GM12878 (cell line): Measurements from ENCODE around the gene OPN1SW. TPM values are rescaled to one million over a fixed set of nuclear protein-coding genes. Genes with fewer than 3 reads are reported as not detected.

Experiments
- ATAC-seq: fragments of 200-7000 bp; cut with Tn5 transposase; 3 replicates; pipeline ENCODE4 v1.9.1; 2020; ENCODE audit warnings: mild to moderate bottlenecking, moderate library complexity
- BruUV-seq: library from RNA; stranded (reverse); fragments of 400-500 nt; replicated peaks from 2 replicates; lab custom pipeline; 2021; lab: Mats Ljungman, UMichigan
- CTCF ChIA-PET: fragments of 300-600 bp; sonication (Branson Sonifier 250); formaldehyde crosslinking; extraction: SDS; loops from one replicate; lab custom pipeline; 2021; ENCODE audit warnings: inconsistent platforms; lab: Yijun Ruan, JAX
- POLR2A ChIA-PET: fragments of 350-600 bp; formaldehyde crosslinking; extraction: SDS; loops from one replicate; lab custom pipeline; 2021; ENCODE audit warnings: inconsistent platforms; lab: Charles Lee
- RAD21 ChIA-PET: fragments of 300-600 bp; sonication (Branson Sonifier 250); formaldehyde crosslinking; loops from one replicate; lab custom pipeline; 2023; ENCODE audit warnings: antibody characterized with exemption; ENCODE audit not compliant: unreplicated experiment; lab: Charles Lee
- SMC1A ChIA-PET: fragments of 300-600 bp; sonication (Branson Sonifier 250); formaldehyde crosslinking; loops from one replicate; lab custom pipeline; 2023; ENCODE audit not compliant: unreplicated experiment, uncharacterized antibody; lab: Charles Lee
- DNase-seq: peaks from one replicate; pipeline ENCODE4 v3.0.0-alpha.2; 2011; ENCODE audit warnings: low read depth, low spot score
- FAIRE-seq: peaks from 3 replicates; lab custom pipeline; 2011; peaks lifted over from hg19 to GRCh38; lab: Jason Lieb, UNC
- H2AFZ ChIP-seq: 2 replicates; pipeline ENCODE4 v1.6.0; 2011; ENCODE audit warnings: low read depth, low read length, control low read depth; ENCODE audit not compliant: control insufficient read depth
- H3K27ac ChIP-seq: 2 replicates; pipeline ENCODE4 v1.5.1; 2011; ENCODE audit warnings: control low read depth; ENCODE audit not compliant: control insufficient read depth, insufficient read depth
- H3K27me3 ChIP-seq, 2 experiments: replicated peaks in 1 of 2; 2 replicates each; pipeline versions ENCODE4 v1.6.0 to v1.6.1; 2011; ENCODE audit warnings: low read length in 1 of 2; ENCODE audit not compliant: control insufficient read depth in 2 of 2, insufficient read depth in 2 of 2
- H3K36me3 ChIP-seq, 2 experiments: 2 replicates each; pipeline ENCODE4 v1.5.1; 2011; ENCODE audit warnings: low read length in 1 of 2; ENCODE audit not compliant: control insufficient read depth in 2 of 2, insufficient read depth in 2 of 2
- H3K4me1 ChIP-seq: 2 replicates; pipeline ENCODE4 v1.6.1; 2011; ENCODE audit warnings: mild to moderate bottlenecking, low read length, moderate library complexity, mixed read lengths; ENCODE audit not compliant: control insufficient read depth, insufficient read depth
- H3K4me2 ChIP-seq: 2 replicates; pipeline ENCODE4 v1.6.0; 2011; ENCODE audit warnings: control low read depth; ENCODE audit not compliant: control insufficient read depth, insufficient read depth
- H3K4me3 ChIP-seq: fragments of 200-600 bp; sonication (generic); 2 replicates; pipeline ENCODE4 v1.5.1; 2016
- H3K79me2 ChIP-seq: 2 replicates; pipeline ENCODE4 v1.6.0; 2011; ENCODE audit warnings: low read length; ENCODE audit not compliant: control insufficient read depth, insufficient read depth
- H3K9ac ChIP-seq: 2 replicates; pipeline ENCODE4 v1.8.0; 2011; ENCODE audit warnings: low read length, control low read depth, mixed read lengths; ENCODE audit not compliant: control insufficient read depth, insufficient read depth
- H3K9me3 ChIP-seq: replicated peaks from 3 replicates; pipeline ENCODE4 v1.5.1; 2011; ENCODE audit warnings: mild to moderate bottlenecking, low read length; ENCODE audit not compliant: control insufficient read depth, insufficient read depth
- H4K20me1 ChIP-seq: 2 replicates; pipeline ENCODE4 v1.6.0; 2011; ENCODE audit not compliant: control insufficient read depth, insufficient read depth
- ATF3 ChIP-seq: IDR thresholded peaks from 2 replicates; pipeline ENCODE4 v1.6.1; 2011; ENCODE audit warnings: low read depth, mild to moderate bottlenecking, low read length, moderate library complexity, borderline replicate concordance; ENCODE audit errors: extremely low read depth
- HCFC1 ChIP-seq: fragments of 150-350 bp; IDR thresholded peaks from 2 replicates; pipeline ENCODE4 v1.6.1; 2014; ENCODE audit warnings: low read length
- MAX ChIP-seq: IDR thresholded peaks from 2 replicates; pipeline ENCODE4 v1.6.1; 2012; ENCODE audit warnings: low read depth, low read length, improper control_type of control experiment
- RBBP5 ChIP-seq: fragments of 200-600 bp; sonication (generic); conservative IDR thresholded peaks from 2 replicates; pipeline ENCODE4 v1.6.1; 2016
- ZNF592 ChIP-seq: fragments of 450-650 bp; IDR thresholded peaks from 2 replicates; pipeline ENCODE4 v1.6.1; 2017; ENCODE audit warnings: mild to moderate bottlenecking, moderate library complexity
- WGBS: methylation state at CpG from one replicate; pipeline ENCODE4 v1.1.6; 2016; ENCODE audit warnings: low lambda C conversion rate; ENCODE audit not compliant: insufficient replicate concordance, insufficient coverage; ENCODE audit errors: missing lambda C conversion rate; 5-methylcytosine and 5-hydroxymethylcytosine counted together
- in situ Hi-C: fragments of 300-500 bp; cut with MboI; formaldehyde crosslinking; loops from 9 replicates; pipeline ENCODE4 v1.14.3; 2018; ENCODE audit warnings: mixed read lengths
- intact Hi-C: fragments of 100-400 bp; cut with micrococcal nuclease; formaldehyde crosslinking; loops from one replicate; pipeline ENCODE4 v1.14.2; 2022; ENCODE audit not compliant: unreplicated experiment
- polyA plus RNA-seq, 11 experiments: library from polyadenylated mRNA; depleted of rRNA in 4 of 11; unstranded in 6 of 11; stranded (reverse) in 5 of 11; fragments of >200 nt; fragmentation: Nextera tagmentation in 4 of 11; fragmentation: Illumina TruSeq in 1 of 11; extraction: Ambion mirVana in 4 of 11; extraction: Trizol in 1 of 11; gene quantifications; 1 replicate in 1 of 11; 2 replicates in 10 of 11; pipeline versions ENCODE4 v1.2.1 to v1.2.3, GENCODE V29; 2011 to 2016; ENCODE audit warnings: inconsistent platforms in 2 of 11, missing spikeins in 2 of 11, low read depth in 1 of 11
- total RNA-seq, 4 experiments: library from RNA; depleted of rRNA in 3 of 4; stranded (reverse); fragments of >200 nt in 3 of 4; fragmentation: Illumina TruSeq in 1 of 4; extraction: Trizol in 1 of 4; gene quantifications; 2 replicates each; pipeline versions ENCODE4 v1.2.1 to v1.2.3, GENCODE V29; 2013 to 2021

OPN1SW gene
- total and polyA plus RNA-seq, 10 of the 15 experiments (the other 5 are each of a cell fraction or from before 2014, with no cell fraction given): 0.11 to 0.35 (median 0.19) TPM; not detected in 6

- TF ChIP-seq ATF3 (0 out of 2 replicates have a peak, but pooled peaks have one; percentile 13), RBBP5 (no peak), HCFC1 (peak; percentile 30; the same call in 1 of the 2 replicates), ZNF592 (no peak)
These were observed 40.7 kb downstream of the OPN1SW start (continued) for GRCh38 chr7:128734890-128735289.

- DNase-seq: no peak
- RAD21 ChIA-PET: no interaction called here
- no peak overlapping the region for H3K4me2 ChIP-seq
- no peak for TF ChIP-seq MAX
- TF ChIP-seq, all 136 proteins: peak for 0
- no peaks in the 10 kb centered on the region for H4K20me1 ChIP-seq
- no peaks in the 10 kb centered on the region for H3K9me3 ChIP-seq
- ATAC-seq (no peak), FAIRE-seq (no peak)
- in situ Hi-C loops (no loop called here), intact Hi-C loops (no loop called here)
- no peaks in the 10 kb centered on the region for H3K4me1 ChIP-seq
- no peak overlapping the region for H3K4me3 ChIP-seq
- H3K9ac ChIP-seq: no peak overlapping the region
- no peak overlapping the region for H3K27ac ChIP-seq
- H3K79me2 ChIP-seq: no peaks in the 10 kb centered on the region
- WGBS: 18% methylated on average over 2 of the region's 2 CpGs
- H3K36me3 ChIP-seq: no peaks in the 10 kb centered on the region
- no TSS peak for BruUV-seq
- no peaks in the 10 kb centered on the region; a peak in 1 of 4 replicates for H3K27me3 ChIP-seq
- no peak overlapping the region for H2AFZ ChIP-seq
- CTCF ChIA-PET: no interaction called here
- POLR2A ChIA-PET: interaction anchor here (0.6 kb wide), 1 partner anchor 49 kb away, joined by 3 read pairs; no protein-coding TSS in a partner anchor
- SMC1A ChIA-PET: interaction anchor here (2.2 kb wide), 1 partner anchor 8 kb away, joined by 8 read pairs; no protein-coding TSS in a partner anchor
These were observed 42.3 kb downstream of the OPN1SW start for GRCh38 chr7:128733278-128733645.
